GM21786 (cell line): Measurements from ENCODE around the gene SRRM3.
"Not testable (repeated sequence)": the region's sequence is repeated elsewhere in the genome, so short reads cannot be mapped to it uniquely, and the experiment has no call there.

Experiments used
- ATAC-seq: cut with Tn5 transposase; IDR thresholded peaks from one replicate; pipeline ENCODE4 v1.9.1; 2021; ENCODE audit not compliant: unreplicated experiment

Gene SRRM3

GRCh38 chr7:76226878-76227423 lies 25.3 kb downstream of the SRRM3 start:
- ATAC-seq = not testable (repeated sequence)

- no peak for ATAC-seq
Observed at GRCh38 chr7:76230214-76230613, 28.5 kb downstream of the SRRM3 start.

GRCh38 chr7:76231071-76231470 lies 29.4 kb downstream of the SRRM3 start:
- ATAC-seq = no peak

- ATAC-seq = no peak
Observed at GRCh38 chr7:76231583-76231982, 29.9 kb downstream of the SRRM3 start.

- no peak for ATAC-seq
Observed at GRCh38 chr7:76232698-76233097, 31.0 kb downstream of the SRRM3 start.

- no peak for ATAC-seq
Observed at GRCh38 chr7:76233538-76234281, 32.0 kb downstream of the SRRM3 start.

GRCh38 chr7:76234282-76234584 lies 32.5 kb downstream of the SRRM3 start:
- no peak for ATAC-seq

- ATAC-seq = no peak
Observed at GRCh38 chr7:76234931-76235441, 33.3 kb downstream of the SRRM3 start.

GRCh38 chr7:76236224-76236623 lies 34.5 kb downstream of the SRRM3 start:
- ATAC-seq = no peak

- no peak for ATAC-seq
Observed at GRCh38 chr7:76238326-76238725, 36.6 kb downstream of the SRRM3 start.

GRCh38 chr7:76241141-76241540 lies 39.4 kb downstream of the SRRM3 start:
- ATAC-seq = no peak

GRCh38 chr7:76242517-76243063 lies 40.9 kb downstream of the SRRM3 start:
- not testable (repeated sequence) for ATAC-seq

- no peak for ATAC-seq
Observed at GRCh38 chr7:76244781-76245391, 43.2 kb downstream of the SRRM3 start.

GRCh38 chr7:76246804-76247389 lies 45.2 kb downstream of the SRRM3 start:
- no peak for ATAC-seq

- no peak for ATAC-seq
Observed at GRCh38 chr7:76247938-76248337, 46.2 kb downstream of the SRRM3 start.

GRCh38 chr7:76252021-76252420 lies 50.3 kb downstream of the SRRM3 start:
- no peak for ATAC-seq

- no peak for ATAC-seq
Observed at GRCh38 chr7:76254781-76255180, 53.1 kb downstream of the SRRM3 start.

- ATAC-seq = no peak
Observed at GRCh38 chr7:76257973-76258372, 56.3 kb downstream of the SRRM3 start.

- no peak for ATAC-seq
Observed at GRCh38 chr7:76259124-76260093, 57.7 kb downstream of the SRRM3 start.

GRCh38 chr7:76260171-76260703 lies 58.5 kb downstream of the SRRM3 start:
- no peak for ATAC-seq
